Measurements from ENCODE around the gene IGSF5.

IGSF5 gene

GRCh38 chr21:39849014-39849655 lies 104.2 kb downstream of the IGSF5 start:
- no peak for TF ChIP-seq CTCF (IDR thresholded peaks at IDR 0.05)

GRCh38 chr21:39850333-39850732 lies 105.3 kb downstream of the IGSF5 start:
- TF ChIP-seq CTCF (IDR thresholded peaks at IDR 0.05): no peak

- TF ChIP-seq CTCF (IDR thresholded peaks at IDR 0.05): no peak
Observed at GRCh38 chr21:39851002-39851618, 106.1 kb downstream of the IGSF5 start.
